GM12878 (cell line): Measurements from ENCODE around the gene PLS1.

Source experiments
- CREB1 ChIP-seq: IDR thresholded peaks from 2 replicates; pipeline ENCODE4 v1.6.1; 2012; ENCODE audit warnings: low read depth, mild to moderate bottlenecking, inconsistent platforms
- PBX3 ChIP-seq: IDR thresholded peaks from 2 replicates; pipeline ENCODE4 v1.6.1; 2011; ENCODE audit warnings: mild to moderate bottlenecking, low read depth, low read length, moderate library complexity; ENCODE audit not compliant: insufficient replicate concordance
- RCOR1 ChIP-seq: conservative IDR thresholded peaks from 2 replicates; pipeline ENCODE4 v1.6.1; 2012; ENCODE audit warnings: low read depth, low read length, improper control_type of control experiment

GRCh38 chr3:142723665-142723967, 127.4 kb downstream of the PLS1 start:
- no peak for TF ChIP-seq PBX3
- no peak for TF ChIP-seq CREB1
- no peak for TF ChIP-seq RCOR1
